ENCODE results near the gene FREM3. TPM values are rescaled to one million over a fixed set of nuclear protein-coding genes. Genes with fewer than 3 reads are reported as not detected.

The FREM3 gene
- total and polyA plus RNA-seq, 2 of the 8 experiments (the other 6 are each of a cell fraction or from before 2014, with no cell fraction given): 0.03 to 0.11 TPM

GRCh38 chr4:143692241-143692640 lies 8.2 kb downstream of the FREM3 start:
- Histone ChIP-seq H3K9ac (replicated peaks in 1 of 4; ENCODE audit: extremely low read depth in 1 of 4, low read depth in 3 of 4, low read length in 3 of 4) (no peak overlapping the region), H2BK15ac (ENCODE audit: low read length) (no peak overlapping the region), H3K4me2 (ENCODE audit: insufficient read depth in 1 of 2, low read depth in 2 of 2, low read length in 2 of 2) (no peak overlapping the region), H2BK5ac (ENCODE audit: low read depth, low read length) (no peak overlapping the region), H2AK5ac (ENCODE audit: low read depth, low read length) (no peak overlapping the region), H2BK12ac (ENCODE audit: low read depth, low read length) (no peak overlapping the region), H3K4me1 (replicated peaks in 1 of 4; ENCODE audit: control insufficient read depth in 3 of 4, insufficient read depth in 4 of 4, low read length in 3 of 4) (no peaks in the 10 kb centered on the region), H3K23me2 (ENCODE audit: low read depth, low read length) (no peaks in the 10 kb centered on the region), H3K56ac (replicated peaks; ENCODE audit: insufficient read length, low read depth, low read length) (no peak overlapping the region), H3K79me1 (ENCODE audit: low read depth, low read length) (no peaks in the 10 kb centered on the region), H3K9me3 (ENCODE audit: insufficient read depth in 2 of 2, low read depth in 1 of 2, low read length in 1 of 2) (no peaks in the 10 kb centered on the region), H3K18ac (ENCODE audit: extremely low read depth, low read length) (no peak overlapping the region), H3K36me3 (ENCODE audit: control insufficient read depth in 2 of 4, insufficient read depth in 4 of 4, low read length in 3 of 4) (no peaks in the 10 kb centered on the region), H3K4ac (replicated peaks; ENCODE audit: insufficient read length, low read depth, low read length) (no peak overlapping the region), H2AFZ (ENCODE audit: low read length) (no peak overlapping the region), H3K27me3 (replicated peaks in 1 of 4; ENCODE audit: control insufficient read depth in 3 of 4, extremely low read depth in 1 of 4, insufficient read depth in 3 of 4, low read length in 3 of 4) (no peaks in the 10 kb centered on the region), H4K91ac (replicated peaks; ENCODE audit: insufficient read length, low read length) (no peak overlapping the region), H2BK20ac (ENCODE audit: low read length) (no peak overlapping the region), H3K27ac (ENCODE audit: low read depth, low read length) (no peak overlapping the region), H3K23ac (ENCODE audit: insufficient read length) (no peak overlapping the region), H4K8ac (ENCODE audit: extremely low read depth, insufficient read depth, low read length) (no peak overlapping the region), H3K14ac (ENCODE audit: insufficient read length) (no peak overlapping the region), H2BK120ac (replicated peaks; ENCODE audit: low read depth, low read length) (no peak overlapping the region), H3K4me3 (ENCODE audit: extremely low read depth in 1 of 4, insufficient read depth in 2 of 4, low read depth in 3 of 4, low read length in 4 of 4) (no peak overlapping the region), H3K79me2 (ENCODE audit: control insufficient read depth in 1 of 2, insufficient read depth in 2 of 2, low read length in 2 of 2) (no peaks in the 10 kb centered on the region), H4K5ac (ENCODE audit: insufficient read length, low read depth, low read length) (no peak overlapping the region), H4K20me1 (replicated peaks in 1 of 2; ENCODE audit: control insufficient read depth in 1 of 2, insufficient read depth in 2 of 2, low read length in 2 of 2) (no peaks in the 10 kb centered on the region)
- ChIA-PET POLR2A (ENCODE audit: partially characterized antibody) (no interaction called here), CTCF (ENCODE audit: partially characterized antibody) (interaction anchor here (1.1 kb wide), 1 partner anchor 133 kb away, joined by 4 read pairs; no protein-coding TSS in a partner anchor)
- TF ChIP-seq RBBP5 (IDR thresholded peaks at IDR 0.05; ENCODE audit: borderline replicate concordance, low read depth, low read length) (no peak), SIRT6 (IDR thresholded peaks at IDR 0.05; ENCODE audit: low read length) (no peak), SIX5 (IDR thresholded peaks at IDR 0.05; ENCODE audit: low read depth, low read length) (no peak), EP300 (IDR thresholded peaks at IDR 0.05; ENCODE audit: borderline replicate concordance in 1 of 2, low read depth in 2 of 2, low read length in 2 of 2) (no peak), ATF3 (IDR thresholded peaks at IDR 0.05; ENCODE audit: insufficient read depth, low read depth, low read length) (no peak), KDM1A (IDR thresholded peaks at IDR 0.05; ENCODE audit: borderline replicate concordance, low read length) (no peak), CHD2 (IDR thresholded peaks at IDR 0.05; ENCODE audit: low read length) (no peak), E2F6 (IDR thresholded peaks at IDR 0.05) (no peak), POU5F1 (IDR thresholded peaks at IDR 0.05; ENCODE audit: low read depth, low read length) (no peak), ASH2L (IDR thresholded peaks at IDR 0.05; ENCODE audit: low read length) (no peak), SP2 (IDR thresholded peaks at IDR 0.05; ENCODE audit: low read length) (no peak), TAF1 (IDR thresholded peaks at IDR 0.05; ENCODE audit: low read depth, low read length) (no peak)
- DNase-seq (ENCODE audit: low read depth in 1 of 2, low spot score in 2 of 2) (no peak), FAIRE-seq (no peak)
- 90% methylated on average over 1 of the region's 1 CpG; no CpG with 5 or more reads in 1 of the 2 experiments for WGBS, 2 experiments (ENCODE audit: extremely low coverage in 1 of 2, insufficient coverage in 1 of 2, insufficient read length in 1 of 2, insufficient replicate concordance in 2 of 2, low coverage in 1 of 2, low lambda C conversion rate in 2 of 2, missing lambda C conversion rate in 1 of 2)
